Muscle layer of colon (tissue), 2 donors: ENCODE results near the gene TKT.

Experiments
- H3K27ac ChIP-seq: one replicate; pipeline ENCODE4 v1.7.0; 2013; ENCODE audit warnings: low read depth, mild to moderate bottlenecking, low read length, moderate library complexity
- H3K27me3 ChIP-seq, 2 donors: one replicate each; pipeline ENCODE4 v1.7.0; 2013; ENCODE audit warnings: low read length in 2 of 2, mild to moderate bottlenecking in 2 of 2; ENCODE audit not compliant: insufficient read depth in 2 of 2, control insufficient read depth in 1 of 2
- H3K36me3 ChIP-seq: one replicate; pipeline ENCODE4 v1.7.0; 2013; ENCODE audit warnings: mild to moderate bottlenecking, low read length; ENCODE audit not compliant: insufficient read depth
- H3K4me1 ChIP-seq: one replicate; pipeline ENCODE4 v1.7.0; 2013; ENCODE audit warnings: mild to moderate bottlenecking, low read length; ENCODE audit not compliant: insufficient read depth
- H3K4me3 ChIP-seq, 2 donors: one replicate each; pipeline ENCODE4 v1.7.0; 2013; ENCODE audit warnings: low read length in 2 of 2, low read depth in 1 of 2, mild to moderate bottlenecking in 1 of 2, moderate library complexity in 1 of 2
- H3K9ac ChIP-seq: one replicate; pipeline ENCODE4 v1.7.0; 2013; ENCODE audit warnings: low read length
- H3K9me3 ChIP-seq: one replicate; pipeline ENCODE4 v1.7.0; 2013; ENCODE audit warnings: mild to moderate bottlenecking, low read length
- donor health status: abdominal sarcoma.
- donor health status: Adenocarcinoma of cecum.

Gene TKT

GRCh38 chr3:53227993-53228885 is 27.6 kb downstream of the TKT start:
- Histone ChIP-seq H3K9me3 (no peaks in the 10 kb centered on the region), H3K4me1 (no peaks in the 10 kb centered on the region), H3K9ac (no peak overlapping the region), H3K4me3 (no peak overlapping the region), H3K27me3 (no peaks in the 10 kb centered on the region), H3K36me3 (peaks cover 95% of the 10 kb centered on the region), H3K27ac (no peak overlapping the region)

- Histone ChIP-seq H3K9ac (no peak overlapping the region), H3K4me3 (no peak overlapping the region), H3K36me3 (peaks cover 82% of the 10 kb centered on the region), H3K27me3 (no peaks in the 10 kb centered on the region), H3K9me3 (no peaks in the 10 kb centered on the region), H3K27ac (no peak overlapping the region), H3K4me1 (no peaks in the 10 kb centered on the region)
These were observed 28.9 kb downstream of the TKT start for GRCh38 chr3:53226841-53227407.

- no peak overlapping the region for H3K9ac ChIP-seq
- no peaks in the 10 kb centered on the region for H3K4me1 ChIP-seq
- no peak overlapping the region for H3K27ac ChIP-seq
- H3K4me3 ChIP-seq: no peak overlapping the region
- H3K36me3 ChIP-seq: peaks cover 76% of the 10 kb centered on the region
- no peaks in the 10 kb centered on the region for H3K9me3 ChIP-seq
- no peaks in the 10 kb centered on the region for H3K27me3 ChIP-seq
These were observed 29.5 kb downstream of the TKT start for GRCh38 chr3:53226142-53226840.

GRCh38 chr3:53225651-53226050 is 30.2 kb downstream of the TKT start:
- Histone ChIP-seq H3K36me3 (peaks cover 69% of the 10 kb centered on the region), H3K9ac (no peak overlapping the region), H3K9me3 (no peaks in the 10 kb centered on the region), H3K27me3 (no peaks in the 10 kb centered on the region), H3K27ac (no peak overlapping the region), H3K4me1 (no peaks in the 10 kb centered on the region), H3K4me3 (no peak overlapping the region)

GRCh38 chr3:53225181-53225580 is 30.6 kb downstream of the TKT start:
- Histone ChIP-seq H3K27me3 (no peaks in the 10 kb centered on the region), H3K9ac (no peak overlapping the region), H3K27ac (no peak overlapping the region), H3K4me1 (no peaks in the 10 kb centered on the region), H3K36me3 (peaks cover 65% of the 10 kb centered on the region), H3K9me3 (no peaks in the 10 kb centered on the region), H3K4me3 (no peak overlapping the region)

- Histone ChIP-seq H3K4me1 (no peaks in the 10 kb centered on the region), H3K36me3 (peaks cover 58% of the 10 kb centered on the region), H3K4me3 (no peak overlapping the region), H3K27me3 (no peaks in the 10 kb centered on the region), H3K9me3 (no peaks in the 10 kb centered on the region), H3K9ac (no peak overlapping the region), H3K27ac (no peak overlapping the region)
These were observed 31.3 kb downstream of the TKT start for GRCh38 chr3:53224536-53224935.

- Histone ChIP-seq H3K36me3 (peaks cover 53% of the 10 kb centered on the region), H3K27ac (no peak overlapping the region), H3K9me3 (no peaks in the 10 kb centered on the region), H3K27me3 (no peaks in the 10 kb centered on the region), H3K4me1 (no peaks in the 10 kb centered on the region), H3K4me3 (no peak overlapping the region), H3K9ac (no peak overlapping the region)
These were observed 31.8 kb downstream of the TKT start for GRCh38 chr3:53224026-53224425.

GRCh38 chr3:53223541-53223966 is 32.3 kb downstream of the TKT start:
- Histone ChIP-seq H3K9me3 (no peaks in the 10 kb centered on the region), H3K4me1 (no peaks in the 10 kb centered on the region), H3K4me3 (no peak overlapping the region), H3K27ac (no peak overlapping the region), H3K36me3 (peaks cover 48% of the 10 kb centered on the region), H3K27me3 (no peaks in the 10 kb centered on the region), H3K9ac (no peak overlapping the region)

- no peak overlapping the region for H3K27ac ChIP-seq
- no peaks in the 10 kb centered on the region for H3K9me3 ChIP-seq
- H3K36me3 ChIP-seq: peaks cover 43% of the 10 kb centered on the region
- H3K27me3 ChIP-seq: no peaks in the 10 kb centered on the region
- no peak overlapping the region for H3K9ac ChIP-seq
- H3K4me1 ChIP-seq: no peaks in the 10 kb centered on the region
- H3K4me3 ChIP-seq: no peak overlapping the region
These were observed 32.8 kb downstream of the TKT start for GRCh38 chr3:53223025-53223424.

- Histone ChIP-seq H3K9ac (no peak overlapping the region), H3K4me3 (no peak overlapping the region), H3K36me3 (peaks cover 36% of the 10 kb centered on the region), H3K9me3 (no peaks in the 10 kb centered on the region), H3K4me1 (no peaks in the 10 kb centered on the region), H3K27me3 (no peaks in the 10 kb centered on the region), H3K27ac (no peak overlapping the region)
These were observed 33.5 kb downstream of the TKT start for GRCh38 chr3:53222183-53222901.

- Histone ChIP-seq H3K9me3 (no peaks in the 10 kb centered on the region), H3K4me1 (no peaks in the 10 kb centered on the region), H3K9ac (no peak overlapping the region), H3K36me3 (peaks cover 31% of the 10 kb centered on the region), H3K27ac (no peak overlapping the region), H3K27me3 (no peaks in the 10 kb centered on the region), H3K4me3 (no peak overlapping the region)
These were observed 34.0 kb downstream of the TKT start for GRCh38 chr3:53221827-53222182.
